Heart left ventricle (tissue), 16 donors: ENCODE results near the gene B3GNT7. TPM values are rescaled to one million over a fixed set of nuclear protein-coding genes. Genes with fewer than 3 reads are reported as not detected.

Source experiments
- ATAC-seq, 4 donors: fragments of 200-7000 bp; cut with Tn5 transposase; one replicate each; pipeline ENCODE4 v1.9.1; 2020 to 2022; ENCODE audit warnings: moderate library complexity in 4 of 4, mild to moderate bottlenecking in 3 of 4, moderate number of reproducible peaks in 1 of 4
- DNase-seq, 5 donors: peaks; one replicate each; pipeline ENCODE4 v3.0.0-alpha.2; 2020
- H3K27ac ChIP-seq, 12 donors: fragments of 200-600 bp; sonication (generic) in 4 of 12; one replicate each; pipeline versions ENCODE4 v1.5.0 to v1.8.0; 2016 to 2022; ENCODE audit warnings: mild to moderate bottlenecking in 2 of 12
- H3K27me3 ChIP-seq, 9 donors: fragments of 200-600 bp; sonication (generic) in 2 of 9; one replicate each; pipeline versions ENCODE4 v1.5.1 to v1.8.0; 2016 to 2022; ENCODE audit warnings: mild to moderate bottlenecking in 3 of 9
- H3K36me3 ChIP-seq, 9 donors: fragments of 200-600 bp; sonication (generic) in 2 of 9; one replicate each; pipeline versions ENCODE4 v1.5.0 to v1.8.0; 2018 to 2022; ENCODE audit warnings: mild to moderate bottlenecking in 2 of 9
- H3K4me1 ChIP-seq, 12 donors: fragments of 200-600 bp; sonication (generic) in 4 of 12; one replicate each; pipeline versions ENCODE4 v1.5.0 to v1.8.0; 2016 to 2022; ENCODE audit warnings: mild to moderate bottlenecking in 3 of 12
- H3K4me3 ChIP-seq, 12 donors: fragments of 200-600 bp; sonication (generic) in 4 of 12; one replicate each; pipeline versions ENCODE4 v1.5.0 to v1.8.0; 2017 to 2022; ENCODE audit warnings: mild to moderate bottlenecking in 9 of 12, moderate library complexity in 4 of 12
- H3K9me3 ChIP-seq, 12 donors: fragments of 200-600 bp; sonication (generic) in 4 of 12; one replicate each; pipeline versions ENCODE4 v1.5.0 to v1.8.0; 2016 to 2022; ENCODE audit warnings: mild to moderate bottlenecking in 1 of 12
- POLR2A ChIP-seq, 2 donors: fragments of 450-650 bp; IDR thresholded peaks; one replicate each; pipeline ENCODE4 v1.6.1; 2017; ENCODE audit warnings: antibody characterized with exemption in 2 of 2, mild to moderate bottlenecking in 2 of 2, moderate library complexity in 2 of 2
- WGBS, 4 donors: extraction: QIAGEN DNeasy Blood & Tissue Kit in 2 of 4; methylation state at CpG; one replicate each; pipeline versions ENCODE4 v1.1.5 to v1.1.7; 2013 to 2018; 5-methylcytosine and 5-hydroxymethylcytosine counted together
- intact Hi-C, 10 donors: fragments of 100-400 bp; cut with DNase I; formaldehyde crosslinking; loops; one replicate each; pipeline versions ENCODE4 v1.11.1 to v1.14.2; 2022
- polyA plus RNA-seq, 2 donors: library from polyadenylated mRNA; stranded (reverse); fragments of 200-250 nt; gene quantifications; one replicate each; pipeline ENCODE4 v1.2.3, GENCODE V29; 2013
- total RNA-seq, 9 donors: library from RNA; depleted of rRNA in 2 of 9; stranded (reverse); fragments of >200 nt in 2 of 9; fragmentation: NEBNext Ultra II Directional in 3 of 9; extraction: Animal tissue kit (Norgen Biotek cat#: 25700) in 3 of 9; gene quantifications; one replicate each; pipeline versions ENCODE4 v1.1.0 to v1.2.4, GENCODE V29; 2016 to 2023
- TF ChIP-seq, protein P1 (sequence below), 12 donors: fragments of 200-600 bp; sonication (generic) in 4 of 12; IDR thresholded peaks; one replicate each; pipeline versions ENCODE4 v1.5.0 to v1.8.0; 2018 to 2022; ENCODE audit warnings: antibody characterized with exemption in 12 of 12, mild to moderate bottlenecking in 5 of 12
- donor health status: ischemic (EF 13 %, LVEDD 7.1; RV severe dilation, severe dysfunction).
- donor health status: healthy with polysubstance abuse.
- donor health status: DM: no; HTN: yes; CAD: no.
- donor health status: DM: no; HTN: no; CAD: no.
- donor health status: ischemic (EF 25% LVEDD 6.9; RV normal size, moderate dysfunction).
- donor health status: ischemic (EF 25% LVEDD 5.7; RV mildly dilated, moderate dysfunction).
- donor health status: healthy.
- donor health status: DM: yes; HTN: yes; CAD: no.
- donor health status: ischemic (EF 35%, LVEDD 5.7; RV mildly dilated, moderate dysfunction).
- donor health status: nonischemic (EF 11% LVEDD 7.7; RV severe dilation, severe dysfunction).
- donor health status: DM: yes; HTN: yes; CAD: no.
- donor health status: PGD.
- donor health status: ischemic (EF 29% LVEDD 5.4; RV normal size, mild dysfunction).
- donor health status: nonischemic (EF 23%, LVEDD 6.1; RV moderate dilation, normal function).

Gene B3GNT7
- total and polyA plus RNA-seq, 11 donors, result 0.68 to 52.4 (median 5.2) TPM

DNA sequence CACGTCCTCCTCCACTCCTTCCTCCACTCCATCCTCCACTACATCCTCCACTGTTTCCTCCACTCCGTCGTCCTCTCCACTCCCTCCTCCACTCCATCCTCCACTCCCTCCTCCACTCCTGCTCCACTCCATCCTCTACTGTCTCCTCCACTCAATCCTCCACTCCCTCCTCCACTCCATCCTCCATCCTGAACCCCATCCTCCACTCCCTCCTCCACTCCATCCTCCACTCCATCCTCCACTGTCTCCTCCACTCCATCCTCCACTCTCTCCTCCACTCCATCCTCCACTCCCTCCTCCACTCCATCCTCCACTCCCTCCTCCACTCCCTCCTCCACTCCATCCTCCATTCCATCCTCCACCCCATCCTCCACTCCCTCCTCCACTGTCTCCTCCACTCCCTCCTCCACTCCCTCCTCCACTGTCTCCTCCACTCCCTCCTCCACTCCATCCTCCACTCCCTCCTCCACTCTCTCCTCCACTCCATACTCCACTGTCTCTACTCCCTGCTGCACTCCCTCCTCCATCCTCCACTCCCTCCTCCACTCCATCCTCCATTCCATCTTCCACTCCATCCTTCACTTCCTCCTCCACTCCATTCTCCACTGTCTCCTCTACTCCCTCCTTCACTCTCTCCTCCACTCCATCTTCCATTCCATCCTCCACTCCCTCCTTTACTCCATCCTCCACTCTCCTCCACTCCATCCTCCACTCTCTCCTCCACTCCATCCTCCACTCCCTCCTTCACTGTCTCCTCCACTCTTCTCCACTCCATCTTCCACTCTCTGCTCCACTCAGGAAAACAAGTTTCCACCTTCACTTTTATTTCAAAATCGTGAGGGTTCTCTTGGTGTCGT is 14.3 kb upstream of the B3GNT7 start:
- no peaks in the 10 kb centered on the region for H3K36me3 ChIP-seq
- H3K4me1 ChIP-seq, result no peaks in the 10 kb centered on the region
- WGBS, 4 donors, result 85 to 90% (median 87%) methylated on average over 5 of the region's 5 CpGs
- no peak for TF ChIP-seq POLR2A (IDR thresholded peaks at IDR 0.05)
- TF ChIP-seq, protein P1, sequence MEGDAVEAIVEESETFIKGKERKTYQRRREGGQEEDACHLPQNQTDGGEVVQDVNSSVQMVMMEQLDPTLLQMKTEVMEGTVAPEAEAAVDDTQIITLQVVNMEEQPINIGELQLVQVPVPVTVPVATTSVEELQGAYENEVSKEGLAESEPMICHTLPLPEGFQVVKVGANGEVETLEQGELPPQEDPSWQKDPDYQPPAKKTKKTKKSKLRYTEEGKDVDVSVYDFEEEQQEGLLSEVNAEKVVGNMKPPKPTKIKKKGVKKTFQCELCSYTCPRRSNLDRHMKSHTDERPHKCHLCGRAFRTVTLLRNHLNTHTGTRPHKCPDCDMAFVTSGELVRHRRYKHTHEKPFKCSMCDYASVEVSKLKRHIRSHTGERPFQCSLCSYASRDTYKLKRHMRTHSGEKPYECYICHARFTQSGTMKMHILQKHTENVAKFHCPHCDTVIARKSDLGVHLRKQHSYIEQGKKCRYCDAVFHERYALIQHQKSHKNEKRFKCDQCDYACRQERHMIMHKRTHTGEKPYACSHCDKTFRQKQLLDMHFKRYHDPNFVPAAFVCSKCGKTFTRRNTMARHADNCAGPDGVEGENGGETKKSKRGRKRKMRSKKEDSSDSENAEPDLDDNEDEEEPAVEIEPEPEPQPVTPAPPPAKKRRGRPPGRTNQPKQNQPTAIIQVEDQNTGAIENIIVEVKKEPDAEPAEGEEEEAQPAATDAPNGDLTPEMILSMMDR (IDR thresholded peaks at IDR 0.05), result no peak
- H3K9me3 ChIP-seq, result peaks cover 0 to 15% (median 0%) of the 10 kb centered on the region in 12 donors
- no peaks in the 10 kb centered on the region for H3K27me3 ChIP-seq
- DNase-seq (no peak), ATAC-seq (no peak)
- intact Hi-C loops, result no loop called here
- no peak overlapping the region for H3K4me3 ChIP-seq
- no peak overlapping the region for H3K27ac ChIP-seq

DNA sequence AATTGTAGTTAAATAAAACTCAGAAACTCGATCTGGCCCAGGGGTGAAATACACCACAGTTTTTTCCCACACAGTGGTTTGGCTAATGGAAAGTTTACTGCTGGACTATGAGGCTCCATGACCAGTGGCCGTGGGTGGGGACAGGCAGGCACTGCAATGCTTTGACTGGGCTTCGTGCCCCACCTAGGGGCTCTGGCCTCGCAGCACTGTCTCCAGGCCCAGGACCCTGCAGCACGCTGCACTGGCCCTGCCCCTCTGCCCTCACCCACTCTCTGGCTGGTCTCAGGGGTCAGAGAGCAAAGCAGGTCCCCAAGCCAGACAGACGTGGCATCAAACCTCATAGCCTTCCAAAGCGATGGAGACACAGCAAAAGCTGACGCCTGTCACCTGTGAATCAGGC is 13.4 kb upstream of the B3GNT7 start:
- TF ChIP-seq, protein P1 (IDR thresholded peaks at IDR 0.05), result no peak
- TF ChIP-seq POLR2A (IDR thresholded peaks at IDR 0.05), result no peak
- Histone ChIP-seq H3K36me3 (no peaks in the 10 kb centered on the region), H3K4me3 (no peak overlapping the region), H3K4me1 (no peaks in the 10 kb centered on the region), H3K9me3 (peaks cover 0 to 15% (median 0%) of the 10 kb centered on the region in 12 donors), H3K27me3 (no peaks in the 10 kb centered on the region), H3K27ac (no peak overlapping the region)
- ATAC-seq (no peak), DNase-seq (peak in 1 of 5 donors; percentile 31)
- WGBS, 4 donors, result 80 to 93% (median 92%) methylated on average over 5 to 8 of the region's 8 CpGs
- intact Hi-C loops, result no loop called here

DNA sequence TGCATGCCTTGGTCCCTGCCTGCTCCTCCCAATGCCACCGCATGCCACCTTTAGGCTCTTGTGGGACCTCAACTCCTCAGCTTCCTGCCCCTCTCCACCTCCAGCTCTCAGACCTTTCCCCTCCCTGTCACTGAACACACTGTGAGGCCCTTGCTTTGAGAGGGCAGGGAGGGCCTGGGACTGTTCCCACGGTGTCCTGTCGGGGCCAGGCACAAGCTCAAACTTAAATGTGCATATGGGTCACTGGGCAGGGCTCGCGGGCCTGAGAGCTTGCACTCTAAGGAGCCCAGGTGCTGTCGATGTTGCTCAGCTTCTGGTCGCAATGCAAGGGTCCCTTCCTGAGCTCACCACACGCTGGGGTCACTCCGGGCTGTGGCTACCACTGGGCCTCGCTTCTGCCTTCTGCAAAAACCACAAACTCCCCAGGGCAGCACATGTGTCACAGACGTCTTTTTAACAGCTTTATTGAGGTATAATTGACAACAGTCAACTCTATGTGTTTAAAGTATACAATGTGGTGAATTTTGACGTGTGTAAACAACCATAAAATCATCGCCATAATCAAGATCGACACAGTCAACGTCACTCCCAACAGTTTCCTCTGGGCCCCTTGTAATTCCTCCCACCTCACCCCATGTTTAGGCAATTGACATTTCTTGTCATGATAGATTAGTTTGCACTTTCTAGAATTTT is 11.9 kb upstream of the B3GNT7 start:
- Histone ChIP-seq H3K27ac (no peak overlapping the region), H3K4me3 (no peak overlapping the region), H3K27me3 (no peaks in the 10 kb centered on the region), H3K9me3 (peaks cover 0 to 15% (median 0%) of the 10 kb centered on the region in 12 donors), H3K36me3 (no peaks in the 10 kb centered on the region), H3K4me1 (peaks cover 0 to 7% (median 1%) of the 10 kb centered on the region in 12 donors)
- no peak for TF ChIP-seq POLR2A (IDR thresholded peaks at IDR 0.05)
- TF ChIP-seq, protein P1 (IDR thresholded peaks at IDR 0.05), result no peak
- DNase-seq (peak in 1 of 5 donors; percentile 21), ATAC-seq (no peak)
- WGBS, 4 donors, result 79 to 85% (median 83%) methylated on average over 13 to 15 of the region's 15 CpGs
- intact Hi-C loops, result no loop called here

DNA sequence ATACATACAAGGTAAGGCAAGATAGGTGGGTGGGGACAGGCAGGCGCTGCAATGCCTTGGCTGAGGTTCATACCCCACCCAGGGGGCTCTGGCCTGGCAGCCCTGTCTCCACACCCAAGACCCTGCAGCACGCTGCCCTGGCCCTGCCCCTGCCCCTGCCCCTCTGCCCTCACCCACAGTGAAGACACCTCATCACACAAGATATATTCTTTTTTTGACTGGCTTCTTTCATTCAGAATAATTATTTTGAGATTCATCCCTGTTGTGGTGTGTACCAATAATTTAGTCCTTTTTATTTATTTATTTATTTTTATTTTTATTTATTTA is 11.4 kb upstream of the B3GNT7 start:
- H3K27me3 ChIP-seq, result no peaks in the 10 kb centered on the region
- peaks cover 0 to 8% (median 1%) of the 10 kb centered on the region in 12 donors for H3K4me1 ChIP-seq
- DNase-seq, result peak in 1 of 5 donors; percentile 55
- H3K4me3 ChIP-seq, result no peak overlapping the region
- H3K9me3 ChIP-seq, result peaks cover 0 to 15% (median 0%) of the 10 kb centered on the region in 12 donors
- H3K27ac ChIP-seq, result no peak overlapping the region
- H3K36me3 ChIP-seq, result no peaks in the 10 kb centered on the region
- intact Hi-C loops, result no loop called here
- no peak for TF ChIP-seq POLR2A (IDR thresholded peaks at IDR 0.05)
- WGBS, 4 donors, result 94 to 97% (median 96%) methylated on average over 2 of the region's 2 CpGs
- ATAC-seq, result no peak
